ENCODE measurements around the gene RAPGEF6. TPM values are rescaled to one million over a fixed set of nuclear protein-coding genes. Genes with fewer than 3 reads are reported as not detected.

RAPGEF6 gene
- total and polyA plus RNA-seq, 2 of the 4 experiments (the other 2 are of a cell fraction), result 5.8 to 18.8 TPM

- no peaks in the 10 kb centered on the region for H3K9me3 ChIP-seq (ENCODE audit: control insufficient read depth, insufficient read depth, low read length)
- H2AFZ ChIP-seq (replicated peaks; ENCODE audit: low read length, poor library complexity), result no peak overlapping the region
- H3K18ac ChIP-seq (ENCODE audit: low read depth, low read length), result no peak overlapping the region
- H2BK20ac ChIP-seq (ENCODE audit: low read depth, low read length), result no peak overlapping the region
- no peak overlapping the region for H2AK9ac ChIP-seq (replicated peaks; ENCODE audit: low read depth, low read length, poor library complexity)
- no peaks in the 10 kb centered on the region; the same call in 1 of the 2 replicates for H3K9me1 ChIP-seq (ENCODE audit: insufficient read depth, low read length)
- H3K56ac ChIP-seq (ENCODE audit: extremely low read depth, insufficient read depth, low read length), result no peak overlapping the region
- H3K4me1 ChIP-seq (ENCODE audit: control insufficient read depth, insufficient read depth, low read length), result no peaks in the 10 kb centered on the region
- no peak overlapping the region for H2BK5ac ChIP-seq (ENCODE audit: low read depth, low read length, poor library complexity, severe bottlenecking)
- H2BK15ac ChIP-seq (ENCODE audit: low read depth, low read length), result no peak overlapping the region
- POLR2A ChIA-PET (ENCODE audit: unreplicated experiment), result no interaction called here
- no peak overlapping the region for H3K4me3 ChIP-seq (ENCODE audit: insufficient read depth, low read depth, low read length)
- H3K4ac ChIP-seq (ENCODE audit: low read depth, low read length), result no peak overlapping the region
- in situ Hi-C loops (cut with MboI; ENCODE audit: low sequenced_read_pairs), result no loop called here
- ATAC-seq (ENCODE audit: low read depth) (no peak), DNase-seq (peak; percentile 58)
- intact Hi-C loops (cut with micrococcal nuclease), result loop anchor here (10.0 kb wide), 1 partner anchor 214 kb away; no protein-coding TSS in a partner anchor
- H2BK120ac ChIP-seq (ENCODE audit: low read depth, low read length), result no peak overlapping the region
- no TSS peak for BruUV-seq (replicated peaks)
- no peak overlapping the region for H4K8ac ChIP-seq (ENCODE audit: low read depth in 2 of 2, low read length in 2 of 2)
- WGBS, 2 experiments (ENCODE audit: extremely low coverage in 2 of 2, insufficient read length in 1 of 2), result no CpG with 5 or more reads among the region's 3 CpGs
- no peak overlapping the region for H3K9ac ChIP-seq (ENCODE audit: low read depth, low read length)
- dilution Hi-C loops (cut with HindIII; ENCODE audit: low sequenced_read_pairs, unreplicated experiment), result no loop called here
- H3K23ac ChIP-seq (ENCODE audit: low read depth, low read length), result no peak overlapping the region
- CTCF ChIA-PET, result no interaction called here
- TF ChIP-seq ELK1 (IDR thresholded peaks at IDR 0.05; ENCODE audit: borderline replicate concordance, low read depth, low read length), result no peak
- TF ChIP-seq RAD21 (IDR thresholded peaks at IDR 0.05; ENCODE audit: low read length), result no peak
- no peak for TF ChIP-seq CHD1 (IDR thresholded peaks at IDR 0.05; ENCODE audit: low read depth, low read length)
- TF ChIP-seq NFE2L2 (IDR thresholded peaks at IDR 0.05; ENCODE audit: low read depth, low read length), result no peak
- TF ChIP-seq CTCF (conservative IDR thresholded peaks at IDR 0.05; ENCODE audit: low read depth, low read length), result no peak
- TF ChIP-seq RFX5 (IDR thresholded peaks at IDR 0.05; ENCODE audit: low read depth, low read length), result no peak
- TF ChIP-seq RCOR1 (IDR thresholded peaks at IDR 0.05; ENCODE audit: insufficient replicate concordance, low read length), result no peak
- TF ChIP-seq POLR2A (IDR thresholded peaks at IDR 0.05; ENCODE audit: low read depth, low read length), result no peak
- TF ChIP-seq MXI1 (IDR thresholded peaks at IDR 0.05; ENCODE audit: borderline replicate concordance, low read depth, low read length), result no peak
- no peak for TF ChIP-seq MAFK (IDR thresholded peaks at IDR 0.05; ENCODE audit: low read depth, low read length)
- no peak for TF ChIP-seq SMC3 (IDR thresholded peaks at IDR 0.05; ENCODE audit: low read depth, low read length)
- no peak for TF ChIP-seq MAZ (IDR thresholded peaks at IDR 0.05; ENCODE audit: borderline replicate concordance, low read depth, low read length)
- no peak for TF ChIP-seq CEBPB (IDR thresholded peaks at IDR 0.05; ENCODE audit: low read depth, low read length)
- no peak for TF ChIP-seq BHLHE40 (IDR thresholded peaks at IDR 0.05; ENCODE audit: low read depth, low read length)
- no peak for TF ChIP-seq FOS (IDR thresholded peaks at IDR 0.05; ENCODE audit: low read depth, low read length)
- no peak for TF ChIP-seq USF2 (IDR thresholded peaks at IDR 0.05; ENCODE audit: low read depth, low read length)
- H3K36me3 ChIP-seq (ENCODE audit: control insufficient read depth, insufficient read depth, low read length), result peaks cover 24% of the 10 kb centered on the region
- H3K27me3 ChIP-seq (ENCODE audit: control insufficient read depth, insufficient read depth, low read length), result no peaks in the 10 kb centered on the region
- H3K14ac ChIP-seq (replicated peaks; ENCODE audit: low read depth, low read length), result no peak overlapping the region
- no peak overlapping the region for H2AK5ac ChIP-seq (ENCODE audit: low read depth, low read length)
- H3K4me2 ChIP-seq (ENCODE audit: low read depth, low read length), result no peak overlapping the region
- peaks cover 13 to 29% of the 10 kb centered on the region in 2 experiments for H3K79me1 ChIP-seq (ENCODE audit: low read depth in 1 of 2, low read length in 2 of 2)
- no peak overlapping the region for H4K91ac ChIP-seq (ENCODE audit: insufficient read depth, low read depth, low read length)
- no peaks in the 10 kb centered on the region for H4K20me1 ChIP-seq (ENCODE audit: insufficient read depth, low read length)
- no peak overlapping the region for H4K5ac ChIP-seq (ENCODE audit: low read depth, low read length)
- H3K27ac ChIP-seq (ENCODE audit: insufficient read depth, low read length), result no peak overlapping the region
Measured at GRCh38 chr5:131649161-131649560, 14.1 kb upstream of the RAPGEF6 start.

Data from IMR-90 (cell line).